GM19397 (cell line): ENCODE results near the gene DPEP1.
"Not testable (repeated sequence)": the region's sequence is repeated elsewhere in the genome, so short reads cannot be mapped to it uniquely, and the experiment has no call there.

Experiments used
- ATAC-seq: cut with Tn5 transposase; IDR thresholded peaks from one replicate; pipeline ENCODE4 v1.9.1; 2021; ENCODE audit warnings: mild to moderate bottlenecking, moderate library complexity; ENCODE audit not compliant: unreplicated experiment

DPEP1 gene

DNA sequence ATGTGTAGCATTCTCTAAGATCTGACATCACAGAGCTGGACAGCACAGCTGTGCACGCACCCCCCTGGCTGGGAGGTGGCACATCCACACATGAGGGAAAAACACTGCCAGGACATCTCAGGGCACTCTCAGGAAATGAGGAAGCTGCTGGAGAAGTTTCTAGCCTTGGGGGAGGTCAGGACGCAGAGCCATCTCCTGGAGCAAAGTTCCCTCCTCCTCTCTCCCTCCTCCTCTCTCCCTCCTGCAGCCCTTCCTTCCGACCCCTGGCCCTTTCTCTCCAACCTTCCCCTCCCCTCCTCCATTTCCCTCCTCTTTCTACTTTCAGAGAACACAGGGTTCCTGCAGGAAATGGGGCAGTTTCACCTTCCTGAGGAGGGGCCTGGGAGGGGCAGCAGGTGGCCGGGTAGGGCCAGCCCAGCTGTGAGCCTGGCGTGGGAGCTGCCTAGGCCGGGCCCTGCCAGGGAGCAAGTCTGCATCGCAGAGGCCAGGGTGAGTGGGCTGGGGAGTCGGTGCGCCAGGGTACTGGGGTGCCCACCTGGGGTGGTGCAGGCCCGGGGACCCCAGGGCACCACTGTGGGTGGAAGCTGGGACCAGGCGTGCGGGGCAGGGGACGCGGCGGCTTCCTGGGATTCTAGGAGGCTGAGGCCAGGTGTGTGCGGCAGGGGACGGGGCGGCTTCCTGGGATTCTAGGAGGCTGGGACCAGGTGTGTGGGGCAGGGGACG lies at the start of gene DPEP1:
Gene DPEP1 (plus strand): TSS at position 412 of the 723 bp plus-strand sequence. CDS start 16,769 bp downstream, outside the sequence.
- ATAC-seq, result no peak

- no peak for ATAC-seq
These were observed 48.8 kb upstream of the DPEP1 start for GRCh38 chr16:89564476-89565255.

GRCh38 chr16:89565256-89565505 lies 48.3 kb upstream of the DPEP1 start:
- no peak for ATAC-seq

DNA sequence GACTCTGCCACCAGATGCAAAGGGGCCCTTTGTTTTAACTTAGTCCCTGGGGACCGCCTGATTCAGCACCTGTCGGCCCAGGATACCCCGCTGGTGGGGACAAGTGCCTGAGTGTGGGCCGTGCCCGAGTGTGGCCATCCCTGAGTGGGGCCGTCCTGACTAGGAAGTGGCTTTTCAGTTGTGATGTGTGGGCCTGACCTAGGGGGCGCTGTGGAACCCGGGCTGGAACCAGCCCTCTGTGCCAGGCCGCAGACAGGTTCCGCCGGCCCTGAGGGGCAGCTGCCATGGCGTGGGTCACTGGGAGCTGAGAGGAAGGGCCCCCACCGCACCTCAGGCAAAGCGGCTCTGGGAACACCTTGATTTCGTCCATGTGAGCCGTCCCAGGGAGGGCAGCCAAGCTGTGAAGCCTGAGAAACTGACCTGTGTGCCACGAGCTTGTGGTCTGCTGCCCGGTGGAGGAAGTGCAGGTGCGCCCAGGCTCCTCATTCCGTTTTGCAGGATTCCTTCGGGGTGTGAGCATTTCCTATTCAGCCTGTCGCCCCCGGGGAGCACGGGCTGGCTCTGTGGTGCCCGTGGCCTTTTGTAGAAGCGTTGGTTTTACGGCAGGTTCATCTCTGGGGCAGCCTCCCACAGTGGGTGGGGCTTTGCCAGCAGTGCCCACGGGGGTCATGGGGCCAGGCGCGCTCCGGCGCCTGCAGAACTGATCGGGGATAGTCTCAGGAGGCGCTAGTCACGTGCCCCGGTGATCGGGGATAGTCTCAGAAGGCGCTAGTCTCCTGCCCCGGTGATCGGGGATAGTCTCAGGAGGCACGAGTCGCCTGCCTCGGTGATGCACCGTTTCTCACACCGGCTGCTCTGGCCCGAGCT lies 47.7 kb upstream of the DPEP1 start:
- ATAC-seq, result no peak

GRCh38 chr16:89567656-89568594 lies 45.5 kb upstream of the DPEP1 start:
- ATAC-seq, result no peak

DNA sequence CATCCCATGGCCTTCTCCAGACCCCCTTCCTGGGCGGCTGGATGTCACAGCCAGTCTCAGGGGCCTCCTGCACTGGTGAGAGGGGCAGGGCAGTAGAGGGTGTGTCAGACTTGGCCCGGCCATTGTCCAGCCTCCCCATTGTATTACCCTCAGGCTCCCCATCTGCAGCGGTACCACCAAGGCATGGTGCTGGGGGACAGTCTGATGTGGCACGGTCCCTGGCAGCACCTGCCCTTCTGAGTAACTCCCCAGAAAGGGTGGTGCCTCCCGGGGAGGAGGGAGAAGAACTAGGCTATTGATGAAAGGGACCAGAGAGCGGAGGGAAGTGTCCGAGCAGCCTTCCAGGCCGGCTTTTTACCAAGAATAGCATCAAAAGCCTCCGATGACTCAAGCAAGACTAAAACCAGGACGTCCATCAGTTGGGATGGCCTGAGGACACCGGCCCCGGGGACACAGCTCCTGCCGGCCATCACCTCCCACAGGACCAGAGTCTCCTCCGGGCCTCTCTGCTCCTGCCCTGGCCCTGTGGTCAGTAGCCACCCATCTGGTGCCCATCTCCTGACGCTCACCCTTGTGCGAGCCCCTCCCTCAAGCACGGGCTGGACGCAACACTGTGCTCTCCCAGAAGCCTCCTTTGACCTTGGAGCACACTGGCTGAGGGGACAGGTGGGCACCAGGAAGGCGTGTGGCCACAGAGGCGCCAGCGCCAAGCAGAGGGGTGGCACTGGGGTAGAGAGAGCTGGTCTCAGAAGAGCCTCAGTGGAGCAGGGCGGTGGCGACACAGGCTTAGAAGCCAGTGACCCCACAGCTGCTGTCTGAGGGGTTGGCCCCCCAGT lies 43.7 kb upstream of the DPEP1 start:
- no peak for ATAC-seq

GRCh38 chr16:89570342-89570923 lies 43.0 kb upstream of the DPEP1 start:
- no peak for ATAC-seq

- ATAC-seq, result not testable (repeated sequence)
These were observed 42.4 kb upstream of the DPEP1 start for GRCh38 chr16:89570983-89571598.

GRCh38 chr16:89571636-89572035 lies 41.8 kb upstream of the DPEP1 start:
- no peak for ATAC-seq

DNA sequence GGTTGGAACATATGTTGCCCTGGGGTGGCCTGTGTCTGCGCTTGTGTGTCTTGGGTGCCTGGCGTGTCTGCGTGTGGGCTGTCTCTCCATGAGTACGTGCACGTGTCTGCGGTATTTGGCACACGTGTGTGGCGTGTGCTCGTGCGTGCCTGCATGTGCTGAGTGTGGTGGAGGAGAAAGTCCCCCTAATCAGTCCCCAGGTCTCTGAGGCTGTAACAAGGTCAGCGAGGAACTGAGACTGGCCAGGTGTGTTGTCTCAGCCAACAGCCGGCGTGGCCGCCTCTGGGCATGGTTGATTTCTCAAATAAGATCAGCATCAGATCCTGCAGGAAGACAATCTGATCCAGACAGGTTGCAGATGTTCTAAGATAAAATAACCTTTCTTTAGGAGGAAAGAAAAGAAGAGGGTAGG lies 41.4 kb upstream of the DPEP1 start:
- no peak for ATAC-seq

- ATAC-seq, result no peak
These were observed 40.8 kb upstream of the DPEP1 start for GRCh38 chr16:89572485-89573205.

DNA sequence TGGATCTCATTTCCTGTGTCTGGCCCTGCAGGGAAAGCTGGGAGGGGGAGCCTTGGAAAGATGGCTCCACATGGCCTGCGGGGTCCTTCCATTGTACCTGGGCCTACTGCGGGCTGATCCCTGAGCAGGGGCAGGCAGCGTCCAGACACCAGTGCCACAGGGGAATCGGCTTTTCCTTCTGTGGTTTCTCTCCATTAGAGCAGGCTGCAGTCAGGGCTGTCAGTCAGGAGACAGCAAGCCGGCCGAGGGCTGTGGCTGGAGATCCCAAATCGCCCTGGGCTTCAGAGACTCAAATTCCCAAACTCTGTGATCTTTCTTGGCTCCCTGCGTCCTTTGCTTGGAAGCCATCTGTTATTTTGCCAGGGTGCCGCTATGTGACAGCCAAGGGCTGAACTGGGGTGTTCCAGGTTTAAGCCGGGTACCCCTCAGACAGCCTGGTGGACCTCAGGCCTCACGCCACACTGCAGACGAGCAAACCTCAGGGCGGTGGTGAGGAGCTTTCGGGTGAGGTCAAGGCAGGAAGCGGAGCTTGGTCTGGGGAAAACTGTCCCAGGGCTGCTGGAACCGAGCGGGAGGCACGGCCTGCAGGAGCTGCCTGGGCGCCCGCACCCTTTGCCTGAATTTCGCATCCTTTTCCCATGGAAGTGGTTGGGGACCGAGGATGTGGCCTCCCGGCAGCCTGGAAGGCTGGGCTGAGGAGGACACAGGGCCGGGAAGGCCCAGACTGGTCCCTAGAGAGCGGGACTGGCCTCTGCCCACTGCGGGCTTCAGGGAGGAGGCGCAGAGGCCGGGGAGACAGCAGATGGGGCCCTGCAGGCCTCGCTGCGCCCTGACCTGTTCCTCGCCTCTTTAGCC lies 39.4 kb upstream of the DPEP1 start:
- no peak for ATAC-seq

DNA sequence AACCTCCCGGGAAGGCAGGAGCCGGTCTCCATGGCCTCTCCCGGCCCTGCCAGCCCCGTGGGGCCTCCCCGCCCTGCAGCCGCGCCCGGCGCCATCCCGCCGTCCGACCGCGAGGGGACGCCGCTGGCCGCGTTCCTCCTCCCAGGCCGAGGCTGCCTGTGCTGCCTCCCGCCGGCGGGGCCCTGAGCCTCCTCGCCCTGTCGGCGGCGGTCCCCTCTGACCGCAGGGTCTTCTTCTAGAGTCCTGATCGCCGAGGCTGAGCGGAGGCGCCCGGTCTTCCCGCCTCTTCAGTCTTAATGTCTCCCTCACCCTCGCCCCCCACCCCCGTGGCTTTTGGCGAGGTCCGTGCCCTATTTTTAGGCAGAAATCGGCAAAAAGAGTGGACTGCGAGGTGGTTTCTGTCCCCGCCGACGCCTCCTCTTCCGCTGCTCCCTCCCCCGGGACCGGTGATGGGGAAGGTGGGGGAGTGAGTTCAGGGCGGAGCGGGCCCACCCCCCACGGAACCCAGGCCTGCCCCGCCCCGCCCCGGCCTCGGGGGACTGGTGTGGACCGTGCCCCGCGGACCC lies 38.7 kb upstream of the DPEP1 start:
- ATAC-seq, result no peak

DNA sequence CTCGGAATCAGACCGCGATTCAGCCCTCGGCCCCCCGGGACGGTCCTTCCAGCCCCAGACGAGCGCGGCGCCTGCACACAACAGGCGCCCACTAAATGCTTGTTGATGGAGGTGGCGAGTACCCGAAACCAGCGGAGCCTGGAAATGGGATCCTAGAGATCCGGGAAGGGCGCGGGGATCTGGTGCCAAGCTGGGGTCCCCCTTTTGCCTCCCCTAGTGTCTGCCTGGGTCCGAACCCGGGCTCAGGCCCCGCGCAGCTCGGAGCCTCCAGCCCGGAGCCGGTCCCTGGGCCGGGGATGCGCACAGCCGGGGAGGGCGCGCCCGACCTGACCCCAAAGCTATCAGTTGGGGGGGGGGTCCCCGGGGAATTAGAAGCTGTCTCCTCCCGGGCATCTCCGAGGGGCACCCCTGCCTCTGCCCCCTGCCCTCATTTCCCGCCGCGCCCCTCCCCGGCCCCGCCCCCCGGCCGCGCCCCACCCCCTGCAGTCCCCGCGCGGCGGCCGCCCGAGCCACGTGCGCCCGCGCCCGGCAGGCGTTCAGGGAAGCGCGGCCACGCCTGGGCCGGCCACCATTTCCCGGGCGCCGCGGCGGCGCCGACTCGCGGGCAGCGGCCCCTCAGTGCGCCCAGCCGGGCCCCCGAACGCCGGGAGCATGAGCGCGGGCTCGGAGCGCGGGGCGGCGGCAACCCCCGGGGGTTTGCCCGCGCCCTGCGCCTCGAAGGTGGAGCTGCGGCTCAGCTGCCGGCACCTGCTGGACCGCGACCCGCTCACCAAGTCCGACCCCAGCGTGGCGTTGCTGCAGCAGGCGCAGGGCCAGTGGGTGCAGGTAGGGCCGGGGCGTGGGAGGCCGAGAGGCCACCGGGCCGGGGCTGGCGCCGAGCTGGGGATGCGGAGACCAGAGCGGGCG lies 37.9 kb upstream of the DPEP1 start, which contains the start of gene CPNE7:
Gene CPNE7 (plus strand): TSS at position 512 of the 906 bp plus-strand sequence. CDS start 140 bp downstream, at position 652.
- no peak for ATAC-seq

GRCh38 chr16:89576153-89577054 lies 37.0 kb upstream of the DPEP1 start:
- ATAC-seq, result no peak
